Left hindlimb (tissue), 1 donor: ENCODE results near the gene TNFRSF19.
A peak's percentile ranks its signal among the peaks of the same experiment; 100 is the strongest.
"Not testable (repeated sequence)": the region's sequence is repeated elsewhere in the genome, so short reads cannot be mapped to it uniquely, and the experiment has no call there.

Experiments
- DNase-seq: peaks from one replicate; pipeline ENCODE4 v3.0.0-alpha.2; 2018

The TNFRSF19 gene

GRCh38 chr13:23570099-23570920 lies at the start of gene TNFRSF19:
TNFRSF19 (plus strand) TSS chr13:23570412; CDS start chr13:23590184, 19,772 bp downstream.
- DNase-seq, result peak; percentile 77

GRCh38 chr13:23529926-23530325 lies 40.3 kb upstream of the TNFRSF19 start:
- not testable (repeated sequence) for DNase-seq

- DNase-seq, result no peak
Measured at GRCh38 chr13:23531446-23531845, 38.8 kb upstream of the TNFRSF19 start.

- DNase-seq, result no peak
Measured at GRCh38 chr13:23534090-23534489, 36.1 kb upstream of the TNFRSF19 start.

- DNase-seq, result no peak
Measured at GRCh38 chr13:23541221-23541824, 28.9 kb upstream of the TNFRSF19 start.

GRCh38 chr13:23544668-23545067 lies 25.5 kb upstream of the TNFRSF19 start:
- DNase-seq, result no peak

- peak; percentile 62 for DNase-seq
Measured at GRCh38 chr13:23547000-23547590, 23.1 kb upstream of the TNFRSF19 start.

GRCh38 chr13:23549724-23550123 lies 20.5 kb upstream of the TNFRSF19 start:
- DNase-seq, result no peak

- DNase-seq, result no peak
Measured at GRCh38 chr13:23550163-23550562, 20.0 kb upstream of the TNFRSF19 start.

- no peak for DNase-seq
Measured at GRCh38 chr13:23551213-23552008, 18.8 kb upstream of the TNFRSF19 start.

GRCh38 chr13:23552171-23552570 lies 18.0 kb upstream of the TNFRSF19 start:
- no peak for DNase-seq

- no peak for DNase-seq
Measured at GRCh38 chr13:23552661-23553060, 17.6 kb upstream of the TNFRSF19 start.

GRCh38 chr13:23554000-23554399 lies 16.2 kb upstream of the TNFRSF19 start:
- no peak for DNase-seq

- no peak for DNase-seq
Measured at GRCh38 chr13:23557043-23557442, 13.2 kb upstream of the TNFRSF19 start.

GRCh38 chr13:23557733-23558132 lies 12.5 kb upstream of the TNFRSF19 start:
- DNase-seq, result no peak

- no peak for DNase-seq
Measured at GRCh38 chr13:23558675-23559536, 11.3 kb upstream of the TNFRSF19 start.

- DNase-seq, result no peak
Measured at GRCh38 chr13:23560571-23561089, 9.6 kb upstream of the TNFRSF19 start.

- no peak for DNase-seq
Measured at GRCh38 chr13:23561261-23561660, 9.0 kb upstream of the TNFRSF19 start.

- DNase-seq, result no peak
Measured at GRCh38 chr13:23563085-23563845, 6.9 kb upstream of the TNFRSF19 start.

- no peak for DNase-seq
Measured at GRCh38 chr13:23567906-23568460, 2.2 kb upstream of the TNFRSF19 start.

GRCh38 chr13:23570921-23571315 lies 706 bp downstream of the TNFRSF19 start:
- no peak for DNase-seq
